ENCODE results near the gene ARID3A.

The ARID3A gene

GRCh38 chr19:901216-902092 lies 24.4 kb upstream of the ARID3A start:
- no peak for TF ChIP-seq CTCF (IDR thresholded peaks at IDR 0.05; ENCODE audit: low read depth, low read length)
- no peak for DNase-seq (ENCODE audit: extremely low read depth, low read depth)

DNA sequence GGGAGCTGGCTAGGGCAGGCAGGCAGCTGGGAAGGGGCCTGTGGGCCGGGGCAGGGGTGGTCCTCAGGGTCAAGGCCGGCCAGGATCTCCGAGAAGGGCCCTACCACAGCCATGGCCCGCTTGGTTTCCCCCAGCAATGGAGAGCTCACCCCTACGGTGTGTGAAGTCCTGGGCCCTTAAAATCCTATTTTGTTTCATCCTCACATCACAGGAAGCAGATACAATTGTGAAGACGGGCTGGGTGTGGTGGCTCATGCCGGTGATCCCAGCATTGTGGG lies 23.8 kb upstream of the ARID3A start:
- no peak for DNase-seq (ENCODE audit: extremely low read depth, low read depth)
- no peak for TF ChIP-seq CTCF (IDR thresholded peaks at IDR 0.05; ENCODE audit: low read depth, low read length)

GRCh38 chr19:902446-903226 lies 23.2 kb upstream of the ARID3A start:
- no peak for TF ChIP-seq CTCF (IDR thresholded peaks at IDR 0.05; ENCODE audit: low read depth, low read length)
- no peak for DNase-seq (ENCODE audit: extremely low read depth, low read depth)

GRCh38 chr19:903266-903797 lies 22.5 kb upstream of the ARID3A start:
- DNase-seq (ENCODE audit: extremely low read depth, low read depth), result no peak
- TF ChIP-seq CTCF (IDR thresholded peaks at IDR 0.05; ENCODE audit: low read depth, low read length), result no peak

DNA sequence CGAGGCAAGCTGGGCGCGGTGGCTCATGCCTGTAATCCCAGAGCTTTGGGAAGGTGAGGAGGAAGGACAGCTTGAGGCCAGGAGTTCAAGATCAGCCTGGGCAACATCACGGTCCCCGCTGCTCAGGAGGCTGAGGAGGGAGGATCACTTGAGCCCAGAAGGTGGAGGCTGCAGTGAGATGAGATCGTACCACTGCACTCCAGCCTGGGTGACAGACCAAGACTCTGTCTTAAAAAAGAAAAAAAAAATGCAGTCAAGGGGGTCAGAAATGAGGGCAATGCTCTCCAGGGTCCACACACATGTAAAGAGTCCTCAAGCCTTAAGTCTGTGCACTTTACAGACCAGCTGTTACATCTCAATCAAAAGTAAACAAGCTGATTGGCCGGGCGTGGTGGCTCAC lies 21.3 kb upstream of the ARID3A start:
- no peak for DNase-seq (ENCODE audit: extremely low read depth, low read depth)
- TF ChIP-seq CTCF (IDR thresholded peaks at IDR 0.05; ENCODE audit: low read depth, low read length), result no peak

GRCh38 chr19:906480-906879 lies 19.4 kb upstream of the ARID3A start:
- DNase-seq (ENCODE audit: extremely low read depth, low read depth), result no peak
- no peak for TF ChIP-seq CTCF (IDR thresholded peaks at IDR 0.05; ENCODE audit: low read depth, low read length)
